ENCODE measurements around the gene LIF.

- no peak for TF ChIP-seq EZH2 (IDR thresholded peaks at IDR 0.05; ENCODE audit: insufficient read depth, poor library complexity, severe bottlenecking)
- no peak for TF ChIP-seq EZH2phosphoT487 (IDR thresholded peaks at IDR 0.05; ENCODE audit: insufficient read depth, low read depth)
Observed at GRCh38 chr22:30266445-30267381, 20.2 kb upstream of the LIF start, which contains the start of gene OSM.

Data from GM23248 (cell line).